B cell (primary cell): ENCODE data around the gene GLIPR2. TPM values are rescaled to one million over a fixed set of nuclear protein-coding genes. Genes with fewer than 3 reads are reported as not detected.
A peak's percentile ranks its signal among the peaks of the same experiment; 100 is the strongest.

Experiments used
- ATAC-seq: fragments of 200-7000 bp; cut with Tn5 transposase; one replicate; pipeline ENCODE4 v1.10.0; 2021; ENCODE audit warnings: low read depth, mild to moderate bottlenecking, moderate number of reproducible peaks, moderate library complexity
- CTCF ChIA-PET: fragments of 350-600 bp; sonication (Branson Sonifier 250); formaldehyde crosslinking; loops from one replicate; lab custom pipeline; 2021; ENCODE audit warnings: antibody characterized with exemption, inconsistent platforms; lab: Charles Lee
- POLR2A ChIA-PET: fragments of 350-600 bp; sonication (Branson Sonifier 250); formaldehyde crosslinking; loops from one replicate; lab custom pipeline; 2021; ENCODE audit warnings: antibody characterized with exemption; lab: Charles Lee
- DNase-seq: peaks from one replicate; pipeline ENCODE4 v3.0.0; 2013
- H2AFZ ChIP-seq: 2 replicates; pipeline ENCODE4 v1.6.1; 2012; ENCODE audit warnings: mild to moderate bottlenecking, low read depth, low read length; ENCODE audit not compliant: insufficient read depth, poor library complexity, severe bottlenecking
- H3K27ac ChIP-seq, 2 donors: 1 replicate in 1 of 2; 2 replicates in 1 of 2; pipeline ENCODE4 v1.5.1; 2012 to 2013; ENCODE audit warnings: low read length in 2 of 2, mild to moderate bottlenecking in 2 of 2, moderate library complexity in 1 of 2
- H3K27me3 ChIP-seq, 4 experiments: fragments of 200-600 bp in 1 of 4; sonication (generic) in 1 of 4; replicated peaks in 1 of 4; 1 replicate in 2 of 4; 2 replicates in 2 of 4; pipeline versions ENCODE4 v1.6.1 to v1.7.0; 2013 to 2016; ENCODE audit warnings: low read length in 3 of 4, mild to moderate bottlenecking in 2 of 4, mixed read lengths in 1 of 4, moderate library complexity in 1 of 4; ENCODE audit not compliant: insufficient read depth in 4 of 4, control insufficient read depth in 3 of 4; ENCODE audit errors: control extremely low read depth in 1 of 4
- H3K36me3 ChIP-seq, 2 experiments: replicated peaks in 1 of 2; 1 replicate in 1 of 2; 2 replicates in 1 of 2; pipeline versions ENCODE4 v1.6.1 to v1.7.1; 2013; ENCODE audit warnings: low read length in 1 of 2; ENCODE audit not compliant: insufficient read depth in 2 of 2, control insufficient read depth in 1 of 2; ENCODE audit errors: control extremely low read depth in 1 of 2, extremely low read depth in 1 of 2
- H3K4me1 ChIP-seq, 2 donors: fragments of 200-600 bp in 1 of 2; sonication (generic) in 1 of 2; 1 replicate in 1 of 2; 2 replicates in 1 of 2; pipeline versions ENCODE4 v1.5.1 to v1.6.1; 2013 to 2017; ENCODE audit warnings: low read length in 2 of 2; ENCODE audit not compliant: control insufficient read depth in 2 of 2, insufficient read depth in 2 of 2
- H3K4me2 ChIP-seq: replicated peaks from 2 replicates; pipeline ENCODE3; 2012; ENCODE audit warnings: mild to moderate bottlenecking, low read depth, low read length; ENCODE audit not compliant: poor library complexity, severe bottlenecking
- H3K4me3 ChIP-seq, 5 experiments: fragments of 200-600 bp in 1 of 5; sonication (generic) in 1 of 5; 1 replicate in 3 of 5; 2 replicates in 2 of 5; pipeline versions ENCODE4 v1.5.1 to v1.7.0; 2011 to 2016; ENCODE audit warnings: low read length in 4 of 5, mild to moderate bottlenecking in 4 of 5, low read depth in 2 of 5, control low read depth in 1 of 5, moderate library complexity in 1 of 5; ENCODE audit not compliant: insufficient read depth in 1 of 5; ENCODE audit errors: control extremely low read depth in 1 of 5, extremely low read depth in 1 of 5
- H3K79me2 ChIP-seq: fragments of 200-600 bp; sonication (generic); one replicate; pipeline ENCODE4 v1.6.0; 2016; ENCODE audit warnings: low read length; ENCODE audit not compliant: control insufficient read depth, insufficient read depth
- H3K9ac ChIP-seq: fragments of 200-600 bp; sonication (generic); 2 replicates; pipeline ENCODE4 v1.6.1; 2017; ENCODE audit warnings: mild to moderate bottlenecking, low read length, moderate library complexity
- H3K9me3 ChIP-seq, 3 donors: one replicate each; pipeline versions ENCODE4 v1.6.1 to v1.7.1; 2013; ENCODE audit warnings: low read length in 2 of 3; ENCODE audit not compliant: control insufficient read depth in 2 of 3, insufficient read depth in 1 of 3; ENCODE audit errors: control extremely low read depth in 1 of 3
- H4K20me1 ChIP-seq: 2 replicates; pipeline ENCODE4 v1.6.0; 2012; ENCODE audit warnings: mild to moderate bottlenecking, low read length; ENCODE audit not compliant: insufficient read depth, control insufficient read depth, poor library complexity, severe bottlenecking
- H3K27ac Mint-ChIP-seq: one replicate; pipeline ENCODE4 v1.8.0; 2021; ENCODE audit warnings: mixed read lengths
- H3K27me3 Mint-ChIP-seq: one replicate; pipeline ENCODE4 v1.8.0; 2021; ENCODE audit warnings: mixed read lengths
- H3K4me1 Mint-ChIP-seq: one replicate; pipeline ENCODE4 v1.8.0; 2021; ENCODE audit warnings: mixed read lengths
- H3K4me3 Mint-ChIP-seq: one replicate; pipeline ENCODE4 v1.8.0; 2021; ENCODE audit warnings: mixed read lengths
- H3K9me3 Mint-ChIP-seq: one replicate; pipeline ENCODE4 v1.8.0; 2022; ENCODE audit warnings: mixed read lengths; ENCODE audit not compliant: insufficient read depth
- CTCF ChIP-seq: fragments of 200-600 bp; IDR thresholded peaks from one replicate; pipeline ENCODE4 v1.8.0; 2022; ENCODE audit warnings: antibody characterized with exemption, mild to moderate bottlenecking
- EZH2 ChIP-seq: IDR thresholded peaks from 2 replicates; pipeline ENCODE4 v1.6.1; 2012; ENCODE audit warnings: borderline replicate concordance, low read depth, mild to moderate bottlenecking, moderate library complexity, low read length; ENCODE audit not compliant: insufficient read depth, poor library complexity, severe bottlenecking
- WGBS: methylation state at CpG from one replicate; pipeline ENCODE4 v1.1.5; 2013; ENCODE audit warnings: missing lambda C conversion rate; ENCODE audit not compliant: insufficient coverage; 5-methylcytosine and 5-hydroxymethylcytosine counted together
- intact Hi-C: fragments of 100-400 bp; cut with micrococcal nuclease; formaldehyde crosslinking; loops from one replicate; pipeline ENCODE4 v1.10.0; 2022
- polyA plus RNA-seq: library from polyadenylated mRNA; depleted of rRNA; stranded (reverse); fragments of >200 nt; gene quantifications from 2 replicates; pipeline ENCODE4 v1.2.3, GENCODE V29; 2012
- total RNA-seq, 2 donors: library from RNA; stranded (reverse); fragments of 120-200 nt in 1 of 2; gene quantifications; 1 replicate in 1 of 2; 2 replicates in 1 of 2; pipeline versions ENCODE4 v1.2.3 to v1.2.4, GENCODE V29; 2013 to 2022

The GLIPR2 gene
- total and polyA plus RNA-seq, 2 donors (not counting 1 experiment from before 2014, with no cell fraction given) = 13.7 to 14.6 TPM

- Mint-ChIP-seq H3K4me3 (peak overlapping the region; percentile 26), H3K27ac (peak overlapping the region; percentile 99), H3K27me3 (no peaks in the 10 kb centered on the region), H3K9me3 (no peaks in the 10 kb centered on the region), H3K4me1 (peaks cover 90% of the 10 kb centered on the region)
- no peak overlapping the region for H3K4me3 ChIP-seq
- CTCF ChIA-PET = interaction anchor here (0.9 to 1.2 kb wide), 3 partner anchors 9 to 38 kb away, joined by 3 read pairs; no protein-coding TSS in a partner anchor
- H3K36me3 ChIP-seq = peaks cover 0 to 20% of the 10 kb centered on the region in 2 experiments
- intact Hi-C loops = no loop called here
- H3K4me2 ChIP-seq = peak overlapping the region; percentile 95
- no peak overlapping the region for H2AFZ ChIP-seq
- TF ChIP-seq CTCF (no peak), EZH2 (no peak)
- H3K4me1 ChIP-seq = peaks cover 70 to 80% of the 10 kb centered on the region in 2 donors
- no peaks in the 10 kb centered on the region for H3K27me3 ChIP-seq
- POLR2A ChIA-PET = interaction anchor here (0.7 kb wide), 1 partner anchor 12 kb away, joined by 3 read pairs; no protein-coding TSS in a partner anchor
- no peak for DNase-seq
- H3K79me2 ChIP-seq = peaks cover 79% of the 10 kb centered on the region
- H3K9ac ChIP-seq = no peak overlapping the region
- peaks cover 0 to 5% (median 5%) of the 10 kb centered on the region in 3 donors for H3K9me3 ChIP-seq
- ATAC-seq = no peak
- H3K27ac ChIP-seq = peak overlapping the region; percentile 38 to 92
- H4K20me1 ChIP-seq = peaks cover 23% of the 10 kb centered on the region
- 100% methylated on average over 2 of the region's 4 CpGs for WGBS
Measured at GRCh38 chr9:36141288-36141687, 4.8 kb downstream of the GLIPR2 start.

GRCh38 chr9:36141761-36142160 is 5.2 kb downstream of the GLIPR2 start:
- H2AFZ ChIP-seq = no peak overlapping the region
- CTCF ChIA-PET = interaction anchor here (0.9 to 1.2 kb wide), 2 partner anchors 8 to 9 kb away, joined by 3 read pairs; no protein-coding TSS in a partner anchor
- POLR2A ChIA-PET = interaction anchor here (0.7 to 0.9 kb wide), 2 partner anchors 11 to 50 kb away, joined by 3 to 4 read pairs; no protein-coding TSS in a partner anchor
- peaks cover 23% of the 10 kb centered on the region for H4K20me1 ChIP-seq
- H3K9me3 ChIP-seq = peaks cover 0 to 8% (median 5%) of the 10 kb centered on the region in 3 donors
- H3K4me2 ChIP-seq = peak overlapping the region; percentile 95
- peaks cover 0 to 20% of the 10 kb centered on the region in 2 experiments for H3K36me3 ChIP-seq
- peak overlapping the region; percentile 75 for H3K9ac ChIP-seq
- peaks cover 71 to 82% of the 10 kb centered on the region in 2 donors for H3K4me1 ChIP-seq
- Mint-ChIP-seq H3K4me3 (peak overlapping the region; percentile 93), H3K27me3 (no peaks in the 10 kb centered on the region), H3K9me3 (no peaks in the 10 kb centered on the region), H3K27ac (peak overlapping the region; percentile 99), H3K4me1 (peaks cover 92% of the 10 kb centered on the region)
- intact Hi-C loops = no loop called here
- ATAC-seq = no peak
- no peak for TF ChIP-seq CTCF
- TF ChIP-seq EZH2 = no peak
- peaks cover 81% of the 10 kb centered on the region for H3K79me2 ChIP-seq
- peak overlapping the region; percentile 38 to 92 for H3K27ac ChIP-seq
- WGBS = 92% methylated on average over 5 of the region's 7 CpGs
- no peaks in the 10 kb centered on the region for H3K27me3 ChIP-seq
- DNase-seq = no peak
- H3K4me3 ChIP-seq = peak overlapping the region in 1 of 5 experiments; percentile 82
